Fibroblast of skin of scalp (primary cell): Measurements from ENCODE around the gene ARPP19.
A peak's percentile ranks its signal among the peaks of the same experiment; 100 is the strongest.
"Not testable (repeated sequence)": the region's sequence is repeated elsewhere in the genome, so short reads cannot be mapped to it uniquely, and the experiment has no call there.

ENCODE experiments used
- DNase-seq: peaks from one replicate; pipeline ENCODE4 v3.0.0-alpha.2; 2013

The ARPP19 gene

GRCh38 chr15:52551186-52551585 is 17.6 kb downstream of the ARPP19 start:
- DNase-seq: not testable (repeated sequence)

- no peak for DNase-seq
These were observed 22.6 kb downstream of the ARPP19 start for GRCh38 chr15:52546031-52546751.

GRCh38 chr15:52540374-52541012 is 28.3 kb downstream of the ARPP19 start:
- no peak for DNase-seq

- DNase-seq: no peak
These were observed 31.4 kb downstream of the ARPP19 start for GRCh38 chr15:52537459-52537858.

- DNase-seq: no peak
These were observed 36.4 kb downstream of the ARPP19 start for GRCh38 chr15:52532427-52532826.

- no peak for DNase-seq
These were observed 38.9 kb downstream of the ARPP19 start for GRCh38 chr15:52529940-52530339.

GRCh38 chr15:52529341-52529924 is 39.4 kb downstream of the ARPP19 start:
- no peak for DNase-seq

- DNase-seq: peak; percentile 78
These were observed 40.1 kb downstream of the ARPP19 start, which contains the start of gene MYO5A for GRCh38 chr15:52528564-52529340. MYO5A (minus strand) TSS chr15:52528880; CDS start chr15:52528806, 74 bp downstream.

- DNase-seq: peak; percentile 22
These were observed 40.8 kb downstream of the ARPP19 start for GRCh38 chr15:52527911-52528563.

- no peak for DNase-seq
These were observed 41.5 kb downstream of the ARPP19 start for GRCh38 chr15:52527196-52527910.

GRCh38 chr15:52524223-52525136 is 44.4 kb downstream of the ARPP19 start:
- no peak for DNase-seq

- no peak for DNase-seq
These were observed 45.2 kb downstream of the ARPP19 start for GRCh38 chr15:52523647-52524046.

- peak; percentile 83 for DNase-seq
These were observed 45.6 kb downstream of the ARPP19 start for GRCh38 chr15:52523192-52523591.

GRCh38 chr15:52521682-52522081 is 47.1 kb downstream of the ARPP19 start:
- DNase-seq: no peak

- no peak for DNase-seq
These were observed 48.4 kb downstream of the ARPP19 start for GRCh38 chr15:52520421-52520820.

- no peak for DNase-seq
These were observed 50.1 kb downstream of the ARPP19 start for GRCh38 chr15:52518487-52519371.

GRCh38 chr15:52517014-52517413 is 51.8 kb downstream of the ARPP19 start:
- no peak for DNase-seq

GRCh38 chr15:52515343-52515742 is 53.5 kb downstream of the ARPP19 start:
- DNase-seq: no peak

GRCh38 chr15:52514482-52514881 is 54.3 kb downstream of the ARPP19 start:
- no peak for DNase-seq

GRCh38 chr15:52512869-52513268 is 56.0 kb downstream of the ARPP19 start:
- DNase-seq: not testable (repeated sequence)
